ENCODE results near the gene CELA3A. TPM values are rescaled to one million over a fixed set of nuclear protein-coding genes. Genes with fewer than 3 reads are reported as not detected.

Gene CELA3A
- total and polyA plus RNA-seq, 2 of the 13 experiments (the other 11 are each of a cell fraction or from before 2014, with no cell fraction given) = 0.09 TPM; not detected in 1

DNA sequence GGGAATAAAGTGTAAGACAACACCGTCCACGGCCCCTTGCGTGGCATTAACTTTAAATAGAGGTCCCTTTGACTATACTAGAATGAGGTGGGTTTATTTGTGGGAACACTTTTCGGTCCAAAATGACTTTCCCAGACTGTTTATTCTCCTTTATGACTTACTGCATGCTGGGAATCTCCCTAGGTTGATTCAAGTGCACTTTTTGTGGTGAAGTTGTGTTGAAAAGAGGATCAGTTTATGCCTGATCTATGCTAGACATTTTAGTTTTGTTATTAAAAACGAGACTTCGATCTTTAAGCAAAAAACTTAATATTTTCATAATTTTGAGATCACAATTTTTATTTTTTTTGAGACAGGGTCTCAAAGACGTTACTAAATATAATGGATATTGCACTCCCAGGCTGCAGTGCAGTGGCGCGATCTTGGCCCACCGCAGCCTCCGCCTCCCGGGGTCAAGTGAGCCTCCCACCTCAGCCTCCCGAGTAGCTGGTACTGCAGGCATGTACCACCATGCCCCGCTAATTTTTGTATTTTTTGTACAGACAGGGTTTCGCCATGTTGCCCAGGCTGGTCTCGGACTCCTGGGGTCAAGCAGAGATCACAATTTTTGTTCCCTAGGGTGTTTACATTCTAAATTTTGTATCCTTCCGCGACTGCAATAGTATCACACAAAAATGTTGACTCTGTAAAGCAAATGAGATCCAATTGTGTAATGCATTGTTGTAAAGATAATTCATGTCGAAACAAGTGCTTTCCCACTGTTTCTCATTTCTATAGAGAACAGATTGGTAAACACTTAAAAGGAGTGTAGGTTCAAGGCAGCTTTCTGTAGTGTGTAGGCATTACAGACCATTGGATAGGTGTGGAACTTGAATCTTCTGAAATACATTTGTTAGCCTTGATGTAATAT is 52.7 kb downstream of the CELA3A start (continued):
- TF ChIP-seq ZZZ3 (CRISPR knock-in tag; IDR thresholded peaks at IDR 0.05; ENCODE audit: borderline replicate concordance) (no peak), MIER2 (CRISPR knock-in tag; IDR thresholded peaks at IDR 0.05) (no peak), ZMYM3 (CRISPR knock-in tag; IDR thresholded peaks at IDR 0.05) (peak; percentile 92), SOX5 (CRISPR knock-in tag; IDR thresholded peaks at IDR 0.05; ENCODE audit: borderline replicate concordance) (peak; percentile 53; the same call in 1 of the 2 replicates), CEBPB (IDR thresholded peaks at IDR 0.05; ENCODE audit: borderline replicate concordance, low read depth, low read length) (peak; percentile 33; the same call in 1 of the 2 replicates), RAD51 (IDR thresholded peaks at IDR 0.05; ENCODE audit: borderline replicate concordance) (no peak), FOXA1 (IDR thresholded peaks at IDR 0.05) (no peak), FOXA1 (CRISPR knock-in tag; IDR thresholded peaks at IDR 0.05) (peak; percentile 23; the same call in 1 of the 2 replicates), FOXA3 (CRISPR knock-in tag; IDR thresholded peaks at IDR 0.05) (peak; percentile 28), RCOR2 (CRISPR knock-in tag; IDR thresholded peaks at IDR 0.05) (peak; percentile 43; the same call in 1 of the 2 replicates)
- TF ChIP-seq, protein P1, sequence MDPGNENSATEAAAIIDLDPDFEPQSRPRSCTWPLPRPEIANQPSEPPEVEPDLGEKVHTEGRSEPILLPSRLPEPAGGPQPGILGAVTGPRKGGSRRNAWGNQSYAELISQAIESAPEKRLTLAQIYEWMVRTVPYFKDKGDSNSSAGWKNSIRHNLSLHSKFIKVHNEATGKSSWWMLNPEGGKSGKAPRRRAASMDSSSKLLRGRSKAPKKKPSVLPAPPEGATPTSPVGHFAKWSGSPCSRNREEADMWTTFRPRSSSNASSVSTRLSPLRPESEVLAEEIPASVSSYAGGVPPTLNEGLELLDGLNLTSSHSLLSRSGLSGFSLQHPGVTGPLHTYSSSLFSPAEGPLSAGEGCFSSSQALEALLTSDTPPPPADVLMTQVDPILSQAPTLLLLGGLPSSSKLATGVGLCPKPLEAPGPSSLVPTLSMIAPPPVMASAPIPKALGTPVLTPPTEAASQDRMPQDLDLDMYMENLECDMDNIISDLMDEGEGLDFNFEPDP (CRISPR knock-in tag; conservative IDR thresholded peaks at IDR 0.05) = no peak
- TF ChIP-seq, protein P2, sequence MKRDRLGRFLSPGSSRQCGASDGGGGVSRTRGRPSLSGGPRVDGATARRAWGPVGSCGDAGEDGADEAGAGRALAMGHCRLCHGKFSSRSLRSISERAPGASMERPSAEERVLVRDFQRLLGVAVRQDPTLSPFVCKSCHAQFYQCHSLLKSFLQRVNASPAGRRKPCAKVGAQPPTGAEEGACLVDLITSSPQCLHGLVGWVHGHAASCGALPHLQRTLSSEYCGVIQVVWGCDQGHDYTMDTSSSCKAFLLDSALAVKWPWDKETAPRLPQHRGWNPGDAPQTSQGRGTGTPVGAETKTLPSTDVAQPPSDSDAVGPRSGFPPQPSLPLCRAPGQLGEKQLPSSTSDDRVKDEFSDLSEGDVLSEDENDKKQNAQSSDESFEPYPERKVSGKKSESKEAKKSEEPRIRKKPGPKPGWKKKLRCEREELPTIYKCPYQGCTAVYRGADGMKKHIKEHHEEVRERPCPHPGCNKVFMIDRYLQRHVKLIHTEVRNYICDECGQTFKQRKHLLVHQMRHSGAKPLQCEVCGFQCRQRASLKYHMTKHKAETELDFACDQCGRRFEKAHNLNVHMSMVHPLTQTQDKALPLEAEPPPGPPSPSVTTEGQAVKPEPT (CRISPR knock-in tag; IDR thresholded peaks at IDR 0.05; ENCODE audit: low read depth) = no peak
